NK-92 treated with Interleukin-12 subunit alpha and Interleukin-12 subunit beta, amount 100 ng/mL, for 24 hours (cell line): Measurements from ENCODE around the gene ING2.
"Not testable (repeated sequence)": the region's sequence is repeated elsewhere in the genome, so short reads cannot be mapped to it uniquely, and the experiment has no call there.

Experiments used
- DNase-seq: peaks from one replicate; lab custom pipeline; 2025; lab: John Stamatoyannopoulos, UW

The ING2 gene

DNA sequence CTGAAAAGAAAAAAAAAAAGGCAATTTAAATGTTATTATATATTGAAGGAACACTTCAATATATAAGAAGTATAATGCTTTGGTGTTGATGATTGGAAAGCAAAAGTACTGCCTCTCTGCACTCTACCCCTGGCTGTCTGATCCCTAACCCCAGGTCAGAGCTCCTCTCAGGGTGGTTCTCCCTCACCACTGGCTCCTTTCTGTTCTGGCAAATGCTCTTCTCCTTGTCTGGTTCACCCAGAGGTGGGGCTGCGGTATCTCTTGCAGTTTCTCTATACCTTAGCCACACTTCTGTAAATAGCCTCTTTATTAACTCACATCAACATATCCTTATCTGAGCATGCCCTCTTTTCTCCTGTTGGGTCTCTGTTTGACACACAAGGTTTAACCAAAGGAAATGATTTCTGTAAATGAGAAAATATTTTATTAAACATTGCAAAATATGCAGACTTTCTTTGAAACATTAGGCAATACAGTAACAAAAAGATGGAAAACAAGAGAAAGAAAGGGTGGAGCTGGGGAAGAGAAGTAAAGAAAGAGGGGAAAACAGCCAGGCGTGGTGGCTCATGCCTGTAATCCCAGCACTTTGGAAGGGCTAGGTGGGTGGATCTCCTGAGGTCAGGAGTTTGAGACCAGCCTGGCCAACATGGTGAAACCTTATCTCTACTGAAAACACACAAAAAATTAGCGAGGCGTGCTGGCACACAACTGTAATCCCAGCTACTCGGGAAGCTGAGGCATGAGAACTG, 45.7 kb downstream of the ING2 start:
- DNase-seq, result no peak

GRCh38 chr4:183552274-183553146, 47.7 kb downstream of the ING2 start:
- no peak for DNase-seq

GRCh38 chr4:183553147-183553478, 48.3 kb downstream of the ING2 start:
- not testable (repeated sequence) for DNase-seq

DNA sequence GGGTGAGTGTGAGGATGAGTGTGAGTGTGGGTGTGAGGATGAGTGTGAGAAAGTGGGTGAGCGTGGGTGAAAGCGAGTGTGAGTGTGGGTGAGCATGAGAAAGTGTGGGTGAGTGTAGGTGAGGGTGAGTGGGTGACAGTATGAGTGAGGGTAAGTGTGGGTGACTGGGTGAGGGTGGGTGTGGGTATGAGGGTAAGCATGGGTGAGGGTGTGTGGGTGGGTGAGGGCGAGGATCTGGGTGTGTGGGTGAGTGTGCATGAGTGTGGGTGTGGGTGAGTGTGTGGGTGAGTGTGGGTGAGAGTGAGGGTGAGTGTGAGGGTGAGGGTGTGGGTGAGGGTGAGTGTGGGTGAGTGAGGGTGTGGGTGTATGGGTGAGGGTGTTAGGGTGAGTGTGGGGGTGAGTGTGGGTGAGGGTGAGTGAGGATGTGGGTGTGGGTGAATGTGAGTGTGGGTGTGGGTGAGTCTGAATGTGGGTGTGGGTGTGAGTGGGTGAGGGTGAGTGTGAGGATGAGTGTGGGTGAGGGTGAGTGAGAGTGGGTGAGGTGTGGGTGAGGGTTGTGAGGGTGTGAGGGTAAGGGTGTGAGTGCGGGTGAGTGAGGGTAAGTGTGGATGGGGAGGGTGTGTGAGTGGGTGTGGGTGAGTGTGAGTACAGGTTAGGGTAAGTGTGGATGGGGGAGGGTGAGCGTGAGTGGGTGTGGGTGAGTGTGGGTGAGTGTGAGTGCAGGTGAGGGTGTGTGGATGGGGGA, 48.9 kb downstream of the ING2 start:
- no peak for DNase-seq

- DNase-seq, result no peak
Measured at GRCh38 chr4:183554346-183554686, 49.5 kb downstream of the ING2 start.

DNA sequence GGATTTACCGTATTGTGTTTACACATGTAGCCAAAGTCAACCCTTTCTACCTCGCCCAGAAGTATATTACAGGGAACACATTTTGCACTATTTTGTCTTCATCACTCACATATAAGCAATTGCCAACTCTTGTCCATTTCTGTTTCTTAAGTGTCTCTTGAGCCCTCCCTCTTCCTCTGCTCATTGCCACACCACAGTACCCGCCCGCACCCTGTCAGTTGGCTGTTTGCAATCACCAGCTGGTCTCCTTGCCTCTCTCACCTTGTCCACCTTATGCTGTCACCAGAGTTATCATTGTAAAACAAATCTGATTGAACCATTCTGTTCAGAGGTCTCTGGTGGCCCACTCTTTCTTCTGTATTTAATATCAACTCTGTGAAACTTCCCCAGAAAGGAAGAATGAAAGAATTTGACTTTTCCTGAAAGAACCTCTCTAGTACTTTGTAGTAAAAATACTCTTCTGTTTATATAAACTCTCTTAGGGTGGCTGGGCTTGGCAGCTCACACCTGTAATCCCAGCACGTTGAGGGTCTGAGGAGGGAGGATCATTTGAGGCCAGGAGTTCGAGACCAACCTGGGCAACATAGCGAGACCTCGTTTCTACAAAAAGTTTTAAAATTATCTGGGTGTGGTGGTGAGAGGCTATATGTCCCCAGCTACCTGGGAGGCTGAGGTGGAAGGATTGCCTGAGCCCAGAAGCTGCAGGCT, 50.2 kb downstream of the ING2 start:
- DNase-seq, result no peak

GRCh38 chr4:183556947-183557346, 52.1 kb downstream of the ING2 start:
- DNase-seq, result no peak

DNA sequence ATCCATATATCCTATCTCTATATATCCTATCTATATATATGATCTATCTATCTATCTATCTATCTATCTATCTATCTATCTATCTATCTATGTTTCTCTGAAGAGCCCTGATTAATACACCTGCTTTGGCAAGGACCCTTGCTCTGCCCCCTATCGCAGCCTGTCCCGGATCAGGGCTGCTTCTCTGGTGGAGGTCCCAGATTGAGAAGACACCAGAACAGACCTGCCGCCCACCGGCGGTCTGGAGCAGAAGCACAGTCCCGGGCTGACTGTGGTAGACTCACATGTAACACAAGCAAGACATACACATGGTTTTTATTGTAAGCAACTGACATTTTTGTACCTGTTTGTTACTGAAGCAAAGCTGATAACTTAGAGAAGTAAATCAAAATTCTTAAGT, 52.8 kb downstream of the ING2 start:
- DNase-seq, result no peak

- no peak for DNase-seq
Measured at GRCh38 chr4:183558873-183559272, 54.0 kb downstream of the ING2 start.

DNA sequence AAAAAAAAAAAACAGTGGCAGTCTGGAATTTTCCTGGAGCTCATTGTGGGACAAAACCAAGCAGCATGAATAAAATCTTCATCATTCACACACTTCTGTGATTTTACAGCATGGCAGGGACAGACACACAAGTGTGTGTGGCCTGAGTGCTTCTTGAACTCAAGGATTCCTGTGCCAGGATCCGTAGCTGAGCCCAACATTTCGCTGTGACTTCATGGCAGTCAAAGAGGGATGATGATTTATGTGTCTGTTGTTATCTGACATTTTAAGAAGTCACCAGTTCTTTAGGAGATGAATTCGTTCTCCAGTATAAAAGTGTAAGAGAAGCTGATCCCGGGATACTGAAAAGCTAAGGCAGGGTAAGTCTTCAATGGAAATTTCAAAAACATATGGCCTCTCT, 57.0 kb downstream of the ING2 start:
- DNase-seq, result no peak
